Measurements from ENCODE around the gene GPR155.

GRCh38 chr2:174430066-174430465, 56.8 kb downstream of the GPR155 start:
- no peak for TF ChIP-seq CTCF (IDR thresholded peaks at IDR 0.05; ENCODE audit: insufficient read depth, low read depth, low read length)
- TF ChIP-seq EZH2 (IDR thresholded peaks at IDR 0.05; ENCODE audit: insufficient read depth, low read length): no peak

Data from astrocyte (in vitro differentiated cells and primary cell).